Ascending aorta (tissue), 2 donors: ENCODE measurements around the gene NEK6. TPM values are rescaled to one million over a fixed set of nuclear protein-coding genes. Genes with fewer than 3 reads are reported as not detected.

Source experiments
- DNase-seq, 2 donors: peaks; one replicate each; pipeline ENCODE4 v3.0.0-alpha.2; 2019; ENCODE audit warnings: low spot score in 2 of 2
- H3K27ac ChIP-seq, 2 donors: fragments of 200-600 bp; sonication (generic); one replicate each; pipeline ENCODE4 v1.5.1; 2016 to 2017; ENCODE audit warnings: mild to moderate bottlenecking in 1 of 2
- H3K27me3 ChIP-seq: fragments of 200-600 bp; sonication (generic); one replicate; pipeline ENCODE4 v1.5.1; 2017
- H3K36me3 ChIP-seq, 2 donors: fragments of 200-600 bp; sonication (generic); one replicate each; pipeline ENCODE4 v1.5.1; 2016
- H3K4me1 ChIP-seq, 2 donors: fragments of 200-600 bp; sonication (generic); one replicate each; pipeline ENCODE4 v1.5.1; 2016 to 2017; ENCODE audit warnings: mild to moderate bottlenecking in 1 of 2
- H3K4me3 ChIP-seq, 2 donors: fragments of 200-600 bp; sonication (generic); one replicate each; pipeline ENCODE4 v1.5.1; 2016 to 2017; ENCODE audit warnings: mild to moderate bottlenecking in 1 of 2
- H3K9me3 ChIP-seq, 2 donors: fragments of 200-600 bp; sonication (generic); one replicate each; pipeline ENCODE4 v1.5.1; 2016
- CTCF ChIP-seq, 3 experiments: fragments of 200-600 bp in 2 of 3; fragments of 450-650 bp in 1 of 3; sonication (generic) in 2 of 3; IDR thresholded peaks; one replicate each; pipeline ENCODE4 v1.5.1; 2016 to 2019; ENCODE audit warnings: antibody characterized with exemption in 3 of 3, mild to moderate bottlenecking in 1 of 3, moderate library complexity in 1 of 3
- intact Hi-C: fragments of 100-400 bp; cut with DNase I; formaldehyde crosslinking; loops from one replicate; pipeline ENCODE4 v1.15.1; 2023
- total RNA-seq: library from RNA; depleted of rRNA; stranded (reverse); fragments of >200 nt; gene quantifications from one replicate; pipeline ENCODE4 v1.1.0, GENCODE V29; 2016

NEK6 gene
- total RNA-seq, 1 donor from 2014 or later = 6.7 TPM

DNA sequence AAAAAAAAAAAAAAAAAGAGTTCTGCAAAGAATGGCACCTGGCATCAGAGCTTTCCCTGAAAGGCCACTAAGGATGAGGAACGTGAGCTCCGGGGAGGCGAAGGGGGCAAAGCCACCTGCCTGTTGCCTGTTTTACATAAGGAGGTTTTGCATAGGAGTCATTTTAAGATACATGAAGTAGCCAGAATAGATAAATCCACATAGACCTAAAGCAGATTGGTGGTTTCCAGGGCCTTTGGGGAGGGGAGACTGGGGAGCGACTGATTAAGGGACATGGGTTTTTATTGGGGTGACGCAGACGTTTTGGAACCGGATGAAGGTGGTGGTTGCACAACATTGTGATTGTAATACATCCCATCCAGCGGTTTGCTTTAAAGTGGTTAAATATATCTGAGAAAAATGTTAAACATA, 7.1 kb downstream of the NEK6 start:
- Histone ChIP-seq H3K27me3 (no peaks in the 10 kb centered on the region), H3K4me1 (peaks cover 36 to 66% of the 10 kb centered on the region in 2 donors), H3K9me3 (no peaks in the 10 kb centered on the region), H3K36me3 (no peaks in the 10 kb centered on the region), H3K27ac (no peak overlapping the region), H3K4me3 (no peak overlapping the region)
- no peak for DNase-seq
- TF ChIP-seq CTCF (IDR thresholded peaks at IDR 0.05) = no peak
- intact Hi-C loops = no loop called here

- Histone ChIP-seq H3K36me3 (no peaks in the 10 kb centered on the region), H3K27ac (no peak overlapping the region), H3K9me3 (no peaks in the 10 kb centered on the region), H3K4me1 (peaks cover 33 to 66% of the 10 kb centered on the region in 2 donors), H3K27me3 (no peaks in the 10 kb centered on the region), H3K4me3 (no peak overlapping the region)
- intact Hi-C loops = no loop called here
- no peak for TF ChIP-seq CTCF (IDR thresholded peaks at IDR 0.05)
- no peak for DNase-seq
Observed at GRCh38 chr9:124265551-124265950, 7.8 kb downstream of the NEK6 start.

- DNase-seq = no peak
- TF ChIP-seq CTCF (IDR thresholded peaks at IDR 0.05) = no peak
- no peaks in the 10 kb centered on the region for H3K27me3 ChIP-seq
- peaks cover 34 to 66% of the 10 kb centered on the region in 2 donors for H3K4me1 ChIP-seq
- no peak overlapping the region for H3K4me3 ChIP-seq
- intact Hi-C loops = no loop called here
- peak overlapping the region; percentile 74 to 80 for H3K27ac ChIP-seq
- H3K9me3 ChIP-seq = no peaks in the 10 kb centered on the region
- H3K36me3 ChIP-seq = no peaks in the 10 kb centered on the region
Observed at GRCh38 chr9:124266139-124266825, 8.5 kb downstream of the NEK6 start.

DNA sequence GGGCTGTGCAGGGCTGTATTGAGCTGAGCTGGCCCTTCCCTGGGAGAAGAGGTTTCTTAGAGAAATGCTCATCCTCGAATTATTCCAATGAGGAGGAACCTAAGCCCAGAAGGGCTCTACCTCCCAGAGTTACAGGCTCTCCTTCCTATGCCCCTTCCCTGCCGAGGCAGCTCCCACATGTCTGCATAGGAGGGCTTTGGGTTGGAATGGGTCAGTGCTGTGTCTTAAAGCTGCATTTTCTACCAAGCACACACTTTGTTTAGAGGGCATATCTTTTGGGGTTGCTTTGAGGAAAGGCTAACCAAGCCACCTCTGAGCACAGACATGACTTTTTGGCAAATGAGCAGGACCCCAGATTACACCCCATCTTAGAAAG, 9.1 kb downstream of the NEK6 start:
- H3K27ac ChIP-seq = peak overlapping the region; percentile 74 to 80
- no peak for TF ChIP-seq CTCF (IDR thresholded peaks at IDR 0.05)
- no peaks in the 10 kb centered on the region for H3K9me3 ChIP-seq
- H3K4me3 ChIP-seq = no peak overlapping the region
- peaks cover 33 to 66% of the 10 kb centered on the region in 2 donors for H3K4me1 ChIP-seq
- no peaks in the 10 kb centered on the region for H3K27me3 ChIP-seq
- DNase-seq = no peak
- intact Hi-C loops = no loop called here
- H3K36me3 ChIP-seq = no peaks in the 10 kb centered on the region

- intact Hi-C loops = no loop called here
Observed at GRCh38 chr9:124267271-124267807, 9.6 kb downstream of the NEK6 start.

More at GRCh38 chr9:124267271-124267807, 9.6 kb downstream of the NEK6 start:
- no peaks in the 10 kb centered on the region for H3K27me3 ChIP-seq
- no peak overlapping the region for H3K4me3 ChIP-seq
- no peaks in the 10 kb centered on the region for H3K9me3 ChIP-seq
- H3K27ac ChIP-seq = peak overlapping the region; percentile 74 to 80
- H3K4me1 ChIP-seq = peaks cover 33 to 66% of the 10 kb centered on the region in 2 donors
- DNase-seq = peak; percentile 60 to 83
- no peaks in the 10 kb centered on the region for H3K36me3 ChIP-seq
- no peak for TF ChIP-seq CTCF (IDR thresholded peaks at IDR 0.05)
